CD4-positive, alpha-beta T cell (primary cell): ENCODE data around the gene FSIP2. TPM values are rescaled to one million over a fixed set of nuclear protein-coding genes. Genes with fewer than 3 reads are reported as not detected.

Experiments used
- ATAC-seq: fragments of 200-7000 bp; cut with Tn5 transposase; one replicate; pipeline ENCODE4 v1.10.0; 2022; ENCODE audit warnings: mild to moderate bottlenecking; ENCODE audit not compliant: poor library complexity
- CTCF ChIA-PET: fragments of 350-600 bp; sonication (Branson Sonifier 250); formaldehyde crosslinking; loops from one replicate; lab custom pipeline; 2021; ENCODE audit warnings: antibody characterized with exemption, inconsistent platforms; lab: Charles Lee
- POLR2A ChIA-PET: fragments of 350-600 bp; sonication (Branson Sonifier 250); formaldehyde crosslinking; loops from one replicate; lab custom pipeline; 2021; ENCODE audit warnings: antibody characterized with exemption, inconsistent platforms; lab: Charles Lee
- DNase-seq, 14 experiments: peaks; one replicate each; pipeline ENCODE4 v3.0.0-alpha.2; 2013 to 2020; ENCODE audit warnings: mixed read lengths in 2 of 14
- H3K27ac ChIP-seq, 2 donors: one replicate each; pipeline versions ENCODE4 v1.5.1 to v1.7.0; 2013; ENCODE audit warnings: low read length in 2 of 2, low read depth in 1 of 2, mild to moderate bottlenecking in 1 of 2
- H3K27me3 ChIP-seq, 2 experiments: 1 replicate in 1 of 2; 2 replicates in 1 of 2; pipeline versions ENCODE4 v1.6.1 to v1.7.0; 2013; ENCODE audit warnings: low read length in 2 of 2, control low read depth in 1 of 2, mild to moderate bottlenecking in 1 of 2, moderate library complexity in 1 of 2; ENCODE audit not compliant: insufficient read depth in 2 of 2, control insufficient read depth in 1 of 2
- H3K36me3 ChIP-seq: one replicate; pipeline ENCODE4 v1.6.1; 2013; ENCODE audit warnings: low read length, control low read depth; ENCODE audit not compliant: insufficient read depth
- H3K4me1 ChIP-seq: one replicate; pipeline ENCODE4 v1.6.1; 2013; ENCODE audit warnings: low read length, control low read depth; ENCODE audit not compliant: insufficient read depth
- H3K4me3 ChIP-seq: one replicate; pipeline ENCODE4 v1.5.1; 2013; ENCODE audit warnings: mild to moderate bottlenecking, low read length, moderate library complexity
- H3K9me3 ChIP-seq, 2 experiments: 1 replicate in 1 of 2; 2 replicates in 1 of 2; pipeline versions ENCODE4 v1.6.1 to v1.7.0; 2013; ENCODE audit warnings: low read length in 2 of 2, mild to moderate bottlenecking in 2 of 2, control low read depth in 1 of 2, moderate library complexity in 1 of 2; ENCODE audit not compliant: control insufficient read depth in 1 of 2, insufficient read depth in 1 of 2
- H3K27ac Mint-ChIP-seq: one replicate; pipeline ENCODE4 v1.8.0; 2020; ENCODE audit warnings: mixed read lengths
- H3K27me3 Mint-ChIP-seq: one replicate; pipeline ENCODE4 v1.8.0; 2021; ENCODE audit warnings: mixed read lengths
- H3K36me3 Mint-ChIP-seq: one replicate; pipeline ENCODE4 v1.8.0; 2021; ENCODE audit warnings: low read depth, mixed read lengths
- H3K4me1 Mint-ChIP-seq: one replicate; pipeline ENCODE4 v1.8.0; 2021; ENCODE audit warnings: low read depth, mixed read lengths
- H3K4me3 Mint-ChIP-seq: one replicate; pipeline ENCODE4 v1.8.0; 2020; ENCODE audit warnings: mild to moderate bottlenecking, mixed read lengths
- H3K9me3 Mint-ChIP-seq: one replicate; pipeline ENCODE4 v1.8.0; 2020; ENCODE audit warnings: mixed read lengths
- intact Hi-C, 2 experiments: fragments of 100-400 bp; cut with DNase I in 1 of 2; cut with micrococcal nuclease in 1 of 2; formaldehyde crosslinking; loops; one replicate each; pipeline versions ENCODE4 v1.15.1 to v1.9.0; 2023 to 2025; cut with DNase I, micrococcal nuclease
- total RNA-seq, 174 experiments: library from RNA in 2 of 174; stranded (reverse) in 2 of 174; gene quantifications; one replicate each; pipeline ENCODE4 v1.2.3 and lab custom pipeline; 2021 to 2026
- TF ChIP-seq, protein P1 (sequence below): fragments of 200-600 bp; IDR thresholded peaks from one replicate; pipeline ENCODE4 v1.8.0; 2022; ENCODE audit warnings: antibody characterized with exemption, mild to moderate bottlenecking

FSIP2 gene
- total RNA-seq, 2 experiments from 2014 or later = 0.39 to 0.96 TPM

GRCh38 chr2:185695711-185696235 lies 42.8 kb upstream of the FSIP2 start:
- Mint-ChIP-seq H3K36me3 (no peaks in the 10 kb centered on the region), H3K27ac (no peak overlapping the region), H3K4me1 (no peaks in the 10 kb centered on the region), H3K9me3 (no peaks in the 10 kb centered on the region), H3K27me3 (no peaks in the 10 kb centered on the region), H3K4me3 (no peak overlapping the region)
- DNase-seq (no peak), ATAC-seq (no peak)
- POLR2A ChIA-PET = no interaction called here
- Histone ChIP-seq H3K9me3 (no peaks in the 10 kb centered on the region), H3K4me1 (no peaks in the 10 kb centered on the region), H3K27me3 (no peaks in the 10 kb centered on the region), H3K36me3 (no peaks in the 10 kb centered on the region), H3K4me3 (no peak overlapping the region), H3K27ac (no peak overlapping the region)
- intact Hi-C loops = no loop called here
- TF ChIP-seq, protein P1, sequence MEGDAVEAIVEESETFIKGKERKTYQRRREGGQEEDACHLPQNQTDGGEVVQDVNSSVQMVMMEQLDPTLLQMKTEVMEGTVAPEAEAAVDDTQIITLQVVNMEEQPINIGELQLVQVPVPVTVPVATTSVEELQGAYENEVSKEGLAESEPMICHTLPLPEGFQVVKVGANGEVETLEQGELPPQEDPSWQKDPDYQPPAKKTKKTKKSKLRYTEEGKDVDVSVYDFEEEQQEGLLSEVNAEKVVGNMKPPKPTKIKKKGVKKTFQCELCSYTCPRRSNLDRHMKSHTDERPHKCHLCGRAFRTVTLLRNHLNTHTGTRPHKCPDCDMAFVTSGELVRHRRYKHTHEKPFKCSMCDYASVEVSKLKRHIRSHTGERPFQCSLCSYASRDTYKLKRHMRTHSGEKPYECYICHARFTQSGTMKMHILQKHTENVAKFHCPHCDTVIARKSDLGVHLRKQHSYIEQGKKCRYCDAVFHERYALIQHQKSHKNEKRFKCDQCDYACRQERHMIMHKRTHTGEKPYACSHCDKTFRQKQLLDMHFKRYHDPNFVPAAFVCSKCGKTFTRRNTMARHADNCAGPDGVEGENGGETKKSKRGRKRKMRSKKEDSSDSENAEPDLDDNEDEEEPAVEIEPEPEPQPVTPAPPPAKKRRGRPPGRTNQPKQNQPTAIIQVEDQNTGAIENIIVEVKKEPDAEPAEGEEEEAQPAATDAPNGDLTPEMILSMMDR = no peak
- CTCF ChIA-PET = no interaction called here

DNA sequence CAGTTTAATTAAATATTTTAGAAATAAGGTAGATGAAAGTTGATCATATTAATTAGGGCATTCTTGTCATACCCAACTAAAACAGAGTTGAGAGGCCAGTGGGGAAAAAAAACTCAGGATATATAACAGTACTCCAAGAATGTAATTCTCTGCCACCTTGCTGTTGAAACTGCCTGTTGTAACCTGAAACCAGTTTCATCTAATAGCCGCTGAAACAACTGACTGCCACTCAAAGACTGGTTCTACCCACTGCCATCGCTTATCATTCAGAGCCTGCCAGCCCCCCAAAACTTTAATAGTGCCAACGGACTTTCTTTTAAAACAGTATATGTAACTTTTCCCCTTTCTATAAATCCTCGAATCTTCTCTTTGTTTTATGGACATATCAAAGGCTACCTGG lies 37.7 kb upstream of the FSIP2 start:
- Mint-ChIP-seq H3K36me3 (no peaks in the 10 kb centered on the region), H3K4me3 (no peak overlapping the region), H3K4me1 (no peaks in the 10 kb centered on the region), H3K27me3 (no peaks in the 10 kb centered on the region), H3K9me3 (no peaks in the 10 kb centered on the region), H3K27ac (no peak overlapping the region)
- Histone ChIP-seq H3K27ac (no peak overlapping the region), H3K27me3 (no peaks in the 10 kb centered on the region), H3K4me1 (no peaks in the 10 kb centered on the region), H3K4me3 (no peak overlapping the region), H3K36me3 (no peaks in the 10 kb centered on the region), H3K9me3 (no peaks in the 10 kb centered on the region)
- CTCF ChIA-PET = no interaction called here
- TF ChIP-seq, protein P1 = no peak
- no peak for ATAC-seq
- DNase-seq = no peak
- intact Hi-C loops = no loop called here
- POLR2A ChIA-PET = no interaction called here

- TF ChIP-seq, protein P1 = no peak
- H3K36me3 Mint-ChIP-seq = no peaks in the 10 kb centered on the region
- Histone ChIP-seq H3K27me3 (peaks cover 0 to 8% of the 10 kb centered on the region in 2 experiments), H3K27ac (no peak overlapping the region), H3K36me3 (no peaks in the 10 kb centered on the region), H3K9me3 (peaks cover 10 to 11% of the 10 kb centered on the region in 2 experiments), H3K4me3 (no peak overlapping the region), H3K4me1 (no peaks in the 10 kb centered on the region)
- DNase-seq (no peak), ATAC-seq (no peak)
- peaks cover 22% of the 10 kb centered on the region for H3K27me3 Mint-ChIP-seq
- no peak overlapping the region for H3K4me3 Mint-ChIP-seq
- ChIA-PET POLR2A (no interaction called here), CTCF (no interaction called here)
- no peak overlapping the region for H3K27ac Mint-ChIP-seq
- intact Hi-C loops = no loop called here
- H3K4me1 Mint-ChIP-seq = no peaks in the 10 kb centered on the region
- peaks cover 4% of the 10 kb centered on the region for H3K9me3 Mint-ChIP-seq
These were observed 3.9 kb upstream of the FSIP2 start for GRCh38 chr2:185734658-185735057.
